HG03575 (cell line): ENCODE results near the gene PAK6.

Source experiments
- ATAC-seq: cut with Tn5 transposase; IDR thresholded peaks from one replicate; pipeline ENCODE4 v1.9.1; 2021; ENCODE audit not compliant: unreplicated experiment, insufficient number of reproducible peaks, low FRiP score; ENCODE audit errors: extremely low read depth

The PAK6 gene

GRCh38 chr15:40314723-40315276 is 75.9 kb downstream of the PAK6 start:
- no peak for ATAC-seq

- no peak for ATAC-seq
Measured at GRCh38 chr15:40316931-40317330, 78.1 kb downstream of the PAK6 start.

- ATAC-seq, result no peak
Measured at GRCh38 chr15:40317580-40317979, 78.7 kb downstream of the PAK6 start.

- no peak for ATAC-seq
Measured at GRCh38 chr15:40320409-40320808, 81.5 kb downstream of the PAK6 start.

- no peak for ATAC-seq
Measured at GRCh38 chr15:40320931-40321371, 82.1 kb downstream of the PAK6 start.

- ATAC-seq, result no peak
Measured at GRCh38 chr15:40322531-40323238, 83.8 kb downstream of the PAK6 start.

GRCh38 chr15:40323239-40323952 is 84.5 kb downstream of the PAK6 start, which contains the start of gene INAFM2:
Gene INAFM2, plus strand, starts transcription at chr15:40323692. Its CDS starts 364 bp downstream, at chr15:40324056.
- peak; percentile 66 for ATAC-seq

- no peak for ATAC-seq
Measured at GRCh38 chr15:40323953-40324937, 85.4 kb downstream of the PAK6 start.

GRCh38 chr15:40325188-40325587 is 86.3 kb downstream of the PAK6 start:
- no peak for ATAC-seq

- no peak for ATAC-seq
Measured at GRCh38 chr15:40325700-40326099, 86.8 kb downstream of the PAK6 start.
